Astrocyte (in vitro differentiated cells and primary cell): ENCODE measurements around the gene CTNNA3. TPM values are rescaled to one million over a fixed set of nuclear protein-coding genes. Genes with fewer than 3 reads are reported as not detected.

ENCODE experiments used
- DNase-seq: peaks from one replicate; pipeline ENCODE4 v3.0.0-alpha.2; 2010; ENCODE audit warnings: low read depth
- FAIRE-seq: peaks from 2 replicates; lab custom pipeline; 2011; peaks lifted over from hg19 to GRCh38; lab: Jason Lieb, UNC
- H2AFZ ChIP-seq: 2 replicates; pipeline ENCODE4 v1.6.0; 2012; ENCODE audit warnings: low read depth, low read length, inconsistent platforms
- H3K27ac ChIP-seq: 2 replicates; pipeline ENCODE4 v1.5.1; 2011; ENCODE audit warnings: low read depth, low read length, inconsistent platforms
- H3K27me3 ChIP-seq: 2 replicates; pipeline ENCODE4 v1.6.0; 2011; ENCODE audit warnings: low read length, inconsistent platforms; ENCODE audit not compliant: insufficient read depth
- H3K36me3 ChIP-seq: 2 replicates; pipeline ENCODE4 v1.5.1; 2011; ENCODE audit warnings: low read length, inconsistent platforms; ENCODE audit not compliant: insufficient read depth
- H3K4me1 ChIP-seq: 2 replicates; pipeline ENCODE4 v1.5.1; 2011; ENCODE audit warnings: low read length, inconsistent platforms; ENCODE audit not compliant: insufficient read depth
- H3K4me2 ChIP-seq: 2 replicates; pipeline ENCODE4 v1.6.0; 2012; ENCODE audit warnings: low read length, inconsistent platforms
- H3K4me3 ChIP-seq: 2 replicates; pipeline ENCODE4 v1.5.1; 2011; ENCODE audit warnings: low read depth, mild to moderate bottlenecking, low read length, inconsistent platforms; ENCODE audit not compliant: insufficient read depth
- H3K79me2 ChIP-seq: 2 replicates; pipeline ENCODE4 v1.6.0; 2012; ENCODE audit warnings: mild to moderate bottlenecking, low read length, inconsistent platforms; ENCODE audit not compliant: insufficient read depth
- H3K9ac ChIP-seq: 2 replicates; pipeline ENCODE4 v1.6.0; 2012; ENCODE audit warnings: mild to moderate bottlenecking, low read length, inconsistent platforms
- H3K9me3 ChIP-seq: 2 replicates; pipeline ENCODE4 v1.5.1; 2012; ENCODE audit warnings: low read depth, mild to moderate bottlenecking, low read length, inconsistent platforms; ENCODE audit not compliant: insufficient read depth
- H4K20me1 ChIP-seq: 2 replicates; pipeline ENCODE4 v1.6.0; 2012; ENCODE audit warnings: low read length, inconsistent platforms; ENCODE audit not compliant: insufficient read depth
- H3K27ac Mint-ChIP-seq: one replicate; pipeline ENCODE4 v1.8.0; 2021; ENCODE audit warnings: mild to moderate bottlenecking, mixed read lengths; ENCODE audit not compliant: unreplicated experiment
- H3K27me3 Mint-ChIP-seq: one replicate; pipeline ENCODE4 v1.8.0; 2021; ENCODE audit warnings: low read depth, mixed read lengths; ENCODE audit not compliant: unreplicated experiment
- H3K36me3 Mint-ChIP-seq: one replicate; pipeline ENCODE4 v1.8.0; 2021; ENCODE audit warnings: low read depth, mixed read lengths; ENCODE audit not compliant: unreplicated experiment
- H3K4me1 Mint-ChIP-seq: one replicate; pipeline ENCODE4 v1.8.0; 2021; ENCODE audit warnings: low read depth, mixed read lengths; ENCODE audit not compliant: unreplicated experiment
- H3K4me3 Mint-ChIP-seq: one replicate; pipeline ENCODE4 v1.8.0; 2021; ENCODE audit warnings: mild to moderate bottlenecking, moderate library complexity, mixed read lengths; ENCODE audit not compliant: unreplicated experiment
- H3K9me3 Mint-ChIP-seq: one replicate; pipeline ENCODE4 v1.8.0; 2021; ENCODE audit warnings: mild to moderate bottlenecking, mixed read lengths; ENCODE audit not compliant: unreplicated experiment
- EZH2 ChIP-seq: IDR thresholded peaks from 2 replicates; pipeline ENCODE4 v1.6.1; 2012; ENCODE audit warnings: mild to moderate bottlenecking, low read length, inconsistent platforms; ENCODE audit not compliant: insufficient read depth
- total RNA-seq: library from RNA; stranded (reverse); gene quantifications from 2 replicates; pipeline ENCODE4 v1.2.1, GENCODE V29; 2021
- TF ChIP-seq, protein P1 (sequence below): IDR thresholded peaks from 2 replicates; pipeline ENCODE4 v1.5.1; 2011; ENCODE audit warnings: low read depth, mild to moderate bottlenecking, inconsistent platforms, low read length, moderate library complexity; ENCODE audit not compliant: insufficient read depth

CTNNA3 gene
- total RNA-seq, 1 donor from 2014 or later = 0.73 TPM

GRCh38 chr10:66844176-66844942 lies 851.6 kb downstream of the CTNNA3 start:
- H3K27ac ChIP-seq = no peak overlapping the region
- no peak overlapping the region for H3K9ac ChIP-seq
- H3K4me3 Mint-ChIP-seq = no peak overlapping the region
- DNase-seq (no peak), FAIRE-seq (no peak)
- no peak overlapping the region for H2AFZ ChIP-seq
- TF ChIP-seq, protein P1, sequence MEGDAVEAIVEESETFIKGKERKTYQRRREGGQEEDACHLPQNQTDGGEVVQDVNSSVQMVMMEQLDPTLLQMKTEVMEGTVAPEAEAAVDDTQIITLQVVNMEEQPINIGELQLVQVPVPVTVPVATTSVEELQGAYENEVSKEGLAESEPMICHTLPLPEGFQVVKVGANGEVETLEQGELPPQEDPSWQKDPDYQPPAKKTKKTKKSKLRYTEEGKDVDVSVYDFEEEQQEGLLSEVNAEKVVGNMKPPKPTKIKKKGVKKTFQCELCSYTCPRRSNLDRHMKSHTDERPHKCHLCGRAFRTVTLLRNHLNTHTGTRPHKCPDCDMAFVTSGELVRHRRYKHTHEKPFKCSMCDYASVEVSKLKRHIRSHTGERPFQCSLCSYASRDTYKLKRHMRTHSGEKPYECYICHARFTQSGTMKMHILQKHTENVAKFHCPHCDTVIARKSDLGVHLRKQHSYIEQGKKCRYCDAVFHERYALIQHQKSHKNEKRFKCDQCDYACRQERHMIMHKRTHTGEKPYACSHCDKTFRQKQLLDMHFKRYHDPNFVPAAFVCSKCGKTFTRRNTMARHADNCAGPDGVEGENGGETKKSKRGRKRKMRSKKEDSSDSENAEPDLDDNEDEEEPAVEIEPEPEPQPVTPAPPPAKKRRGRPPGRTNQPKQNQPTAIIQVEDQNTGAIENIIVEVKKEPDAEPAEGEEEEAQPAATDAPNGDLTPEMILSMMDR = peak; percentile 13
- TF ChIP-seq EZH2 = no peak
- H3K9me3 Mint-ChIP-seq = no peaks in the 10 kb centered on the region
- H3K27me3 ChIP-seq = no peaks in the 10 kb centered on the region
- H4K20me1 ChIP-seq = no peaks in the 10 kb centered on the region
- no peaks in the 10 kb centered on the region for H3K79me2 ChIP-seq
- H3K9me3 ChIP-seq = no peaks in the 10 kb centered on the region
- H3K4me3 ChIP-seq = no peak overlapping the region
- H3K36me3 ChIP-seq = no peaks in the 10 kb centered on the region
- H3K27me3 Mint-ChIP-seq = no peaks in the 10 kb centered on the region
- no peak overlapping the region for H3K27ac Mint-ChIP-seq
- no peak overlapping the region for H3K4me2 ChIP-seq
- peaks cover 8% of the 10 kb centered on the region for H3K4me1 Mint-ChIP-seq
- H3K36me3 Mint-ChIP-seq = no peaks in the 10 kb centered on the region
- H3K4me1 ChIP-seq = no peaks in the 10 kb centered on the region

GRCh38 chr10:66843396-66843795 lies 852.6 kb downstream of the CTNNA3 start:
- H3K4me2 ChIP-seq = no peak overlapping the region
- no peaks in the 10 kb centered on the region for H4K20me1 ChIP-seq
- H3K27me3 ChIP-seq = no peaks in the 10 kb centered on the region
- peaks cover 2% of the 10 kb centered on the region for H3K4me1 ChIP-seq
- H3K79me2 ChIP-seq = no peaks in the 10 kb centered on the region
- FAIRE-seq (peak; percentile 37), DNase-seq (no peak)
- Mint-ChIP-seq H3K36me3 (no peaks in the 10 kb centered on the region), H3K9me3 (no peaks in the 10 kb centered on the region), H3K4me1 (peaks cover 10% of the 10 kb centered on the region), H3K4me3 (no peak overlapping the region), H3K27ac (no peak overlapping the region), H3K27me3 (no peaks in the 10 kb centered on the region)
- H3K27ac ChIP-seq = no peak overlapping the region
- TF ChIP-seq, protein P1 = no peak
- no peak for TF ChIP-seq EZH2
- no peak overlapping the region for H3K9ac ChIP-seq
- H3K4me3 ChIP-seq = no peak overlapping the region
- no peak overlapping the region for H2AFZ ChIP-seq
- H3K36me3 ChIP-seq = no peaks in the 10 kb centered on the region
- H3K9me3 ChIP-seq = no peaks in the 10 kb centered on the region

DNA sequence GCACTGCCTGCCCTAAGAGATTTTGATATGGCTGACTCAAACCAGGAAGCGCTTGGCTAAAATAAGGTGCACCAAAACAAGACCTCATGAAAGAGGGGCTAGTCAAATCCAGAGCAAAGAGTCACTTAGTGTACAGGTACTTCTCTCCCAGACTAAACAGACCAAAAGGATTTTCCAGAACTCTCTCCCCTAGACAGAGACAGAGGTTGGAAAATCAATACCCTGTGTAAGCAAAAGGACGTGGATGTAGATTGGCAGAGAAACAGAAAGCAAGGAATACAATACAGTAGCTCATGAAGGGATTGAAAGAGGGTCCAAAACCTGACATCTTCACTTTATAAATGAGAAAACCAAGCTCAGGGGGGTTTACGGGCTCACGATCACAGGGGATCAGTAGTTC lies 853.1 kb downstream of the CTNNA3 start:
- H3K9ac ChIP-seq = no peak overlapping the region
- H4K20me1 ChIP-seq = no peaks in the 10 kb centered on the region
- Mint-ChIP-seq H3K27me3 (no peaks in the 10 kb centered on the region), H3K36me3 (no peaks in the 10 kb centered on the region), H3K9me3 (no peaks in the 10 kb centered on the region), H3K27ac (no peak overlapping the region), H3K4me3 (no peak overlapping the region), H3K4me1 (peaks cover 14% of the 10 kb centered on the region)
- FAIRE-seq (no peak), DNase-seq (no peak)
- no peak overlapping the region for H3K4me3 ChIP-seq
- H2AFZ ChIP-seq = no peak overlapping the region
- no peak for TF ChIP-seq EZH2
- TF ChIP-seq, protein P1 = no peak
- no peaks in the 10 kb centered on the region for H3K79me2 ChIP-seq
- no peaks in the 10 kb centered on the region for H3K36me3 ChIP-seq
- no peak overlapping the region for H3K27ac ChIP-seq
- H3K4me2 ChIP-seq = no peak overlapping the region
- no peaks in the 10 kb centered on the region for H3K9me3 ChIP-seq
- H3K4me1 ChIP-seq = peaks cover 6% of the 10 kb centered on the region
- H3K27me3 ChIP-seq = no peaks in the 10 kb centered on the region
